NCI-H446 (cell line): ENCODE measurements around the gene NT5DC1.

Source experiments
- DNase-seq, 2 experiments: peaks; one replicate each; lab custom pipeline; 2025; lab: John Stamatoyannopoulos, UW

NT5DC1 gene

DNA sequence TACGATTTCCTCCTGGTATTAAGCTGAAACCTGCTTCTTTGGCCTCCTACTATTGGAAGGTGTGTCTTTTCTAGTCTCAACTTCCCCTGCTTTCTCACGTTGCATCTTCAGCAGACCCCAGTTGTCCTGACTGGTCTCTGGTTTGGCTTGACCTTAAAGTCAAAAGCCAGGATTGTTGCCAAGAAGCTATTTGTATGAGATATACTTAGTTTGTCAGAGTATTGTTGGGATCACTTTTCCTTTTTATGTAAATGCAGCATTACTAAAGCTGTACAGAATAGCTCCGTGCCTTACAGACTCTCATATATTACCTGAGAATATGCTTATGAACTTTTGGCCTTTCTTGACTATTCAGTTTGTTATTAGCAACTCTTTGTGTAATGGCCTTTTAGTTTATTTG, 92.1 kb downstream of the NT5DC1 start:
- no peak for DNase-seq

DNA sequence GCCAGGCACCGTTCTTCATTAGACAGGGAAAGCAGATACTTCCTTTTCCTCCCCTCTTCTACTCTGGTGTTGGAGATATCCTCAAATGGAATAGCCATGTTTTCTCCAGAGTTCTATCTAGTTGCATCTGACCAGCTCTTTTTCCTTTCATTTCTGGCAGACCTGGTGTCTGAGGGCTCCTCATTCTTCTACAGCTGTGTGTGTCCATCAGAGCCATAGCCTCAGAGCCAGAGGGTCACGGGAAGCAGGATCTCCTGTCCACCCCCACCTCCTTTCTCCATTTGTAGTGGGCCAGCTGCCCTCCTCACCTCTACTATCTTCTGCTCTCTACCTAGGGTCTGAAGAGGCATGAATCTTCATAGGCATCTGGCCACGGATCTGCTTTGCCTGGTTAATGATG, 96.2 kb downstream of the NT5DC1 start:
- no peak for DNase-seq

DNA sequence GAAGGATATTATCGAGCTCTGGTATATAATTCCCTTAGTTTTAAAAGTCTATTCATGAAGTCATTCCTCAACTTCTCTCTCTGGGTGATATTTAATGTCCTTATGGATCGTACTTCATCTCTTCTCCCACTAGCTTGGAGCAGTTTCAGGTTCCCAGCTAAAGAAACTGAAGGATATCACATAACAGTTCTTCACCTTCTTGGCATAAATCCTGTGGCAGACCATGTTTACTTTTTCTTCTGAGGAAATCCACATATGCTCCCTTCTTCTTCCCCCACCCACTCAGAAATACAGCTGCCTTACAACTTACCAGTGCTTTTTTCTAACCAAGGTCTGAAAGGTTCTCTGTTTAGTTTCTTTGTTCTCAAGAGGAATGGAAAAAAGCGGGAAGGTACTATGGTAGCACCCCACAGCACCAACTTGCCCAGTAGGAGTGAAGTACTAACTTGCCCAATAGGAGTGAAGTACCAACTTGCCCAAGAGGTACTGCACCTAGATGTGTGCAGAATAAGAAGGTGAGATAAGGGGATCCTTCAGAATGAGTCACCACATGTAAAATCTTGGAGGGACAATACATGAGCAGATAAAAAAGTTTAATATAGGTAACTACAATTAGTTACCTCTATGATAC, 100.1 kb downstream of the NT5DC1 start:
- peak in 1 of 2 experiments; percentile 3 for DNase-seq

DNA sequence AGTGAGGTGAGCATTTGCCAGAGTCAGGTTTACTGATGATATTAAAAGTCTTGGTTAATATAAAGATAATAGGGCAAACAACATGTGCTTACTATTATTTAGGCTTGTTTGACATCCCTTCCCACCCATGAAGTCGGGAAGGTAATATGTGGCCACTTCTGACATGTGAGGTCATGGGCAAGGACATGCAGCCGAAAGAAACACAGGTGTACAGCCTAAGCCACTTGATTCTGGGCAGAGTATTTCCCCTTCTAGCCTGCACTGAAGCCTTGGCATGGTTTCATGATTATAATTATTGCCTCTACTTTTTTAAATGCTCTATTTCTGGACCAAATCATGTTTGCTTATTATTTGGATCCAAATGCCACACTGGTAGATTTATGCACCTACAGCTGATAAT, 100.9 kb downstream of the NT5DC1 start:
- no peak for DNase-seq

DNA sequence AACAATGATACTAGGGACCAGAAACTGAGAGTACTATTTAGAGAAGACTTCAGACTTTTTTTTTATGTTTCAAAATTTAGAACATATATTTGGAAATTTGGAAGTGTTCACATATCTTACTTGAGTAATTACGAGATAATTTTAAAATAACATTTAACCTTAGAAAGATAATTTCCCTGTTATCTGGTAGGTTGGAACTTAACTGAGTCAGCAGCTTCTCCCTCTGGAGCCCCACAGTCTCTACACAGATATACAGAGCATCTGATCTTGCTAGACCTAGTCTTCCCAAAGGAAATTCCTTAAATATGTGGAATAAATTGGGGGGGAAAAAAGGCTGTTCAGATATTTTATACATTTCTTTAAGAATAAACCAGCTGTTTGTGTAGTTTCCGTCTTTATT, 104.6 kb downstream of the NT5DC1 start:
- DNase-seq = no peak

DNA sequence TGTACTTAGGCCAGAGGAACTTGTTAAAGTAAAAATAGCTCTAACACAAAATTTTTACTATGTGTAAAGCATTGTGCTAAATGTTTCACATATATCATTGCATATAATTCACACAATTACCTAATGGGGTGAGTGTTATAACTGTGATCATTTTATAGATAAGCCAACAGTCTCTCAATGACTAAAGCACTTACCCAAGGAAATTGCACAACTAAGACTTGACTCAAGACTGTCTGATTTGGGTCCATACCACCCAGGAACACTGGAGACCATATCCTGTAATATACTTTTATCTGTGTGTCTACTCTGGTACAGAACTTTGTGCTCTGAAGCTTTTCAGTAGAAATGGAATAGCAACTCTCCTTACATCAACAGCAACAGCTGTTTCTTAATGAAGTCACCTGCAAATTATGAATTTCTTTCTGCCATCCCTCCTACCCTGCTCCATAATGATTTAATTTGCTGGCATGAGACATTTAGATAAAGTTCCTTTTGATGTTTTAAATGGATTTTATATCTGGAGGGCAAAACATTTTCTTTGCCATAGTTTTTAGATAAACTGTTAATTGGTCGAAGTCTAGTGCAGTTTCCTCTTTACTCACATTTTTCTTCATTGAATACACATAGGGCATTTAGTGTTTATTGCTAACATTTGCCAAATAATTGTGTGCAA, 105.7 kb downstream of the NT5DC1 start:
- no peak for DNase-seq

DNA sequence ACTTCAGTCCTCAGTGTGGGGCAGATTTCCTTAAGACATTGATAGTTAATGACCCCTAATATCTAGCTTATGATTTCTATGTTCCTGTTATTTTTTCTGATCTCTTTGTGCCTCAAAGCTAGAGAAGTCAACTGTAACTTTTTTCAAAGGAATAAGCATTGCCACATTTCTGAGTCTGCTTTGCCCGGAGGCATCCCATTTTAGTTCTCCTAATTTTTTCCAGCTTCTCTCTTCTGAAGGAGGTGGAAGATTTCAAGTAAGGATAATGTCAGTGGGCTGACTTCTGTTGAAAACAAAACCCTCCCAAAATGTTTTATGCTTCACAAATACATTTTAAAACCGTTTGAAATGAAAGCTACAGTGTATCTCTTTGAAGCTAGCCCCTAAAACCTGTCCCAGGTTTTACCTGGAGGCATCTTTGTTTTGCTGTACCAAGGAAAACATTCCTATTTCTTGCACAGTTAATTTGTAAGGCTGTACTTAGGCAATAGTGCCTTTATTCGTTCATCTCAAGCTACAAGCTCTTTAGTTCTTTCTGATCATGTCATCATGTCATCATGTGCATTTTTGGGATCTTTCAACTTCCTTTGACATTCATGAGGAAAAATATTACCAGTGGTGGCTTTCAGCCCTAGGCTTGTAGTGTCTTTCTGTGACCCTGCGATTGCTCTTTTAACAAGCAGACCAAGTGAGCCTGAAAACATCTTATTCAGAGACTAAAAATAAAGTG, 107.6 kb downstream of the NT5DC1 start:
- no peak for DNase-seq

DNA sequence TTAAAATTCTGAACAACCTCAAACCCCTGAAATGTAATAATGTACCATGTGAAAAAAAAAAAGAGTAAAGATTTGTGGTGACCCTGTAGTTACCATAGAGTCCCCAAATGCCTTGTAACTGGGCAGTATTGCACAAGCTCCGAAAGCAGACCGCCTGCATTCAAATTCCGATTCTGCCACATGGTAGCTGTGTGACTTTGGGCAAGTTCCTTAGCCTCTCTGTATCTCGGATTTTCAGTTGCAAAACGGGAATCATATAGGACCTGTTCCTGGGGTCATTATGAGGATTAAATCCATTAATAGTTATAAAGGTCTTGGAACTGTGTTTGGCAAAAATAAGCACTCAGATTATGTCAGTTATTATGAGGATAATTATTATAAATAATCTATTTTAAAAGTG, 109.7 kb downstream of the NT5DC1 start:
- DNase-seq = no peak

DNA sequence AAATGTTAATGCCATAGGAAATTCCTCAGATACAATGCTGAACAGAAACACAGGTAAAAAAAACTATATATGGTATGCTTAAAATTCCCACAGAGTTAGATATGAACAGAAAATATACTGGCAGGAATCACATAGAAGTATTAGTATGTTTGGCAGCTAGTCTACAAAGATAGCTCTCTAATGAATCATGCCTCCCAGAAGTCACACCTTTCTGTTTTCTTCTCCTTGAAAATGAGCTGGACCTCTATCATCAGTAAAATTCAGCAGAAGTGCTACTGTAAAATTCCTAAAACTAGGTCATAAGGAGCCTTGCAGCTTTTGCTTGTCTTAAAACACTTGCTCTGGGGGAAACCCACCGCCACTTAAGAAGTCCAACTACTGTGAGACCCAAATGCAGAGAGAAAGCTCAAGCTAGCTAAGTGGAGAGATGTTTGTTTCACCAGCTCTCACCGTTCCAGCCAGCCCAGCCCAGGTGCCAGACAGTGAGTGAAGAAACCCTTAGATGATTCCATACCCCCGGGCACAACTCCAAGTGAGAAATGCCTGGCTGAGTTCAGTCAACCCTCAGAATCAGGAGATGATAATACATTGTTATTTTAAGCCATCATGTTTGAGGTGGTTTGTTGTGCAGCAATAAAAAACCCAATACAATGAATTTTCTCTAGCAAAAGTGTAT, 110.2 kb downstream of the NT5DC1 start:
- peak in 1 of 2 experiments; percentile 28 for DNase-seq

DNA sequence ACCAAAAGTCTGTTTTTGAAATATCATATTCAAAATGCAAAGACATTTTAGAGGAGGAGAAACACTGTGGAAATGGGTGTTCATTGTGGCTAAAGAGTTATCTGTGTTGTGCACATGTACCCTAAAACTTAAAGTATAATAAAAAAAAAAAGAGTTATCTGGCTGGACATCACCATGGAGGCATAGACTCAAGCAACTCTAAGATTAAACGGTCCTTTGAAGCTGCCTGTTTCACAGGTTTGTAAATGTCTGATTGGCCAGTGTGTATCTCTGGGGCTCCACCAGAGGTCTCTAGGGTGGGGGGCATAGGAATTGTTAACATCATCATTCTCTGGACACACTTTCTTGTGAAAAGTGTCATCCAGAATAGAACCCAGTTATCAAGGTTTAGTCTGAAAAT, 114.0 kb downstream of the NT5DC1 start:
- no peak for DNase-seq

DNA sequence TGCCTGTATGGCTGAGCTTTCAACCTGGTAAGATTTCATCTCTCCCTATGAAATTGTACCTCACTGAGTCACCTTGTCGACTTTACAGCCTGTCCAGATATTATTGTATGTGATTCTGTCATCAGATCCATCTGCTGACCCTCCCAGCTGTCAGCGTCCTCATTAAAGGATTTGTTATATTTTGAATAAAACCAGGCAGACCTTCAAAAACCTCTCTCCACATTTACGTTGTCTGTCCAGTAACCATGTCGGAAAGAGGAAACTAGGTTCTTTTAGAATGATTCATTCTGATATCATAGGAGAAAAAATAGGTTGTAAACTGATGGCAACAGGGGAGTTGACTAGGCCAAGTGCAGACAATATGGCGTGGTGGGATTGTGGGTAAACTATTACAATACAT, 114.8 kb downstream of the NT5DC1 start:
- DNase-seq = no peak

DNA sequence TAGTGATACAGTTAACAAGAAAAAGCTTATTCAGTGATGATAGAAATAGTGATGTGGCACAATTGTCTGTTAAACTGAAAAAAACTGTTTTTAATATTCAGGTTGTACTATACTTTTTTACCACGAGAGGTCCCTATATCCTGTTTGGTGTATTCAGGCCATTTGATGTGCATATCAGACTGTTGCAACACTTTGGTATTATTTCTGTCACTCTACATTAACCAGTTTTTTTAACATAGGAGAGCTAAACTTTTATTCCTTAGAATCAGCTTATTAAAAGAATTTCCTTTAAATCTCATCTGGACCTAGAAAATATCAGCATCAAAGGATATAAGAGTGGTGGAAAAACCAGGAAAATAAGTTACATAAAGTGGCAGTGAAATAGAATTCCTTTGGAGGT, 116.4 kb downstream of the NT5DC1 start:
- DNase-seq = peak in 1 of 2 experiments; percentile 6

DNA sequence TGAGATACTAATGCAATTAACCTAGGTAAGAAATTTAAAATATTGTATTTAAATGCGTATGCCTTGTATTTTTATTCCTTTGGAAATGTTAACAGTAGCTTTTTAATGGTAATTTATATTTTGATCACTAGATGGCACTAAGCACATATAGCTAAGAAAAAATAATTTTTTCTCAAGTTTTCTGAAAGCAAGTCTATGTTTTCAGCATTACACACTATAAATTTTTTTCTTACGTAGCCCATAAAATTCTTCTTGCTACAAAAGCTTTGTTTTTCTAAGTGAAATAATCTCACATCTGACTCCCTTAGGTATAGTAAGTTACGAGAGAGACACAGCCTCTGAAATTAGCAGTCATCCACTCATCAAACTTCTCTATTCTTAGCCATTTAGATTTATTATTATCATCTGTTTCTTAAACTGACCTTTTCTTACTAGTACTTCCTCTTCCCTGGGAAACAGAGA, 117.5 kb downstream of the NT5DC1 start:
- DNase-seq = peak in 1 of 2 experiments; percentile 6

DNA sequence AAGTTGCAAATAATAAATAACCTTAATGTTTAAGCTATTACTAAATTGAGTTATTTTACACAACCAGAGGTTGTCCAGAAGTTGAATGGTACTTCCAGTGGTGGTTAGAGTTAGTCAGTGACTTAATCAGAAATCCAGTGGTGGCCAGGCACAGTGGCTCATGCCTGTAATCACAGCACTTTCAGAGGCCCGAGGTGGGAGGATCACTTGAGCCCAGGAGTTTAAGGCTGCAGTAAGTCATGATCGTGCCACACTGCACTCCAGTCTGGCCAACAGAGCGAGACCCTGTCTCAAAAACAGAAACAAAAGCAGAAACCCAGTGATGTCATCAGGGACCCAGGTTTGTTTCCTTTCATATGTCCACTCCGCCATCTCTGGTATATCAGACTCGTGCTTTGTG, 118.2 kb downstream of the NT5DC1 start:
- DNase-seq = no peak

DNA sequence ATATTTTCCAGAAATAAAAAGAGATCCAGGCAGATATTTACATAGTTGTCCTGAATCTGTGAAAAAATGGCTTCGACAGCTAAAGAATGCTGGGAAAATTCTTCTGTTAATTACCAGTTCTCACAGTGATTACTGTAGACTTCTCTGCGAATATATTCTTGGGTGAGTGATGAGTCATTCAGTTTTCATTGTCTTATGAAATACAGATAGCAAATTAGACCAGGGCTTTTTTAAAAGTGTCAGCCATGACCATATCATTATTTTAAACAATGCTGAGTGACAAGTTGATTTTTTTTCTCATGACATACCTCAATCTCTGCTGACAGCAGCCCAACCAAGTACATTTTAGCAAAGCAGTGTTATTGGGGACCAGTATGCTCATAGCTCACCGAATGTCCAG, 120.4 kb downstream of the NT5DC1 start:
- DNase-seq = no peak

DNA sequence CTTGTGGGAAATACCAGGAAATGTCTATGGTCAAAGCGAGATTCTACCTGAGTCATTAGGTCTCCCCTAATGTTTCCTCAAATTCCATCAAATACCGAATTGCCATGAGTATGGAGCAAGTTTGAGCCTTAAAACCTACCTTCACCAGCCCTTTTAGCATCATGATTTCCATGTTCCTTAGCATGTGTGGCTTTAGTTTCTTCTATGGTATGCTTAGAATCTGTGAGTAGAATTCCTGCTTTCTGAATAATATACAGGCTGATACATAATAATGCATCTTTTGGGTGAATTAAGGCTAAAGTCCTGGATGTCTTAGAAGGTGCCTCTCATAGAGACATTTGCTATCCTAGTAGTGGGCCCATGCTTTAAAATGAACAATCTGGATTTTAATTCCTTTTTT, 121.3 kb downstream of the NT5DC1 start:
- DNase-seq = no peak

DNA sequence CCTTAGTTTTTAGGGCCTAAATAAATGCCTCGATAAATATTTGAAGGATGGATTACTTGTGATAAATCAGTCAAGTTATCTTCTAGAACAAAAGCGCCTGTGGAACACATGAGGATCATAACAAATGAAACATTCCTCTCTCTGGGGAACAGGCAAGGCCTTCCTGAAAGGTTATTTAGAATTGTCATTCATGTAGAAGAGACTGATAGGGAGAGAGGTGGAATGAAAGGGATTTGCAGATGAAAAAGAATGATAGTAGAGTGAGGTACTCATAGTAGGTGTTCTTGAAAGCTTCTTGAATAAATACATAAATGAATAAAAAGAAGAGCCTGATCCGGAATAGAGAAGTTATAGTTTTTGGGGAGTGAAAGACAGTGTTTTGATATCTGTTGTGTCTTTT, 122.7 kb downstream of the NT5DC1 start:
- no peak for DNase-seq

DNA sequence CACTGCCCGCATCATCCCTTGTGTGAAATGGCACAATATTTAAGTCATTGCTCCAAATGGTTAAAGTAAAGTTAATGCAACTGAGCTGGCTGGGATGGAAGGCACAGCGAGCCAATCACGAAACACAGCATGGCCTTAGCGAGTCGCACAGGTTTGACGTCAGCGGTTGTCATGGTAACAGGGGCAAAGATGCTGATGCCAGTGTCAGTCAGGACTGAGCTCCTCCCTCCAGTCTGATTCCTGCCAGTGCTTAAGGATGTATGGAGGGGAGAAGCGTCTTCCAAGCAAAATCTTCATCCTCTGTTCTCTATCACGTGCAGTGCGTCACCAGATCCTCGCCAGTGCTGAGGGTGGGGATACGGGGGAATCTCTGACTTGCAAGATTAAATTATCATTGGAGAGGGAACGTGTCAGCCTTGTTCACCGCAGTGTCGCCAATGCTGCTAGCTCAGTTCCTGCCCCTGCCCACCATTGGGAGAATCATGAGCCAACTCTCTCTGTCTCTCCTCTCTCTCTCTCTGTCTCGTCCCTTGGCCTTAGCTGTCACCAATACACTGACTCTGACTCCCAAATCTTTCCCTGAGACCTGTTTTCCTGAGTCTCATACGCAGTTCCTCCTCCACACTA, 128.7 kb downstream of the NT5DC1 start:
- peak in 1 of 2 experiments; percentile 8 for DNase-seq

DNA sequence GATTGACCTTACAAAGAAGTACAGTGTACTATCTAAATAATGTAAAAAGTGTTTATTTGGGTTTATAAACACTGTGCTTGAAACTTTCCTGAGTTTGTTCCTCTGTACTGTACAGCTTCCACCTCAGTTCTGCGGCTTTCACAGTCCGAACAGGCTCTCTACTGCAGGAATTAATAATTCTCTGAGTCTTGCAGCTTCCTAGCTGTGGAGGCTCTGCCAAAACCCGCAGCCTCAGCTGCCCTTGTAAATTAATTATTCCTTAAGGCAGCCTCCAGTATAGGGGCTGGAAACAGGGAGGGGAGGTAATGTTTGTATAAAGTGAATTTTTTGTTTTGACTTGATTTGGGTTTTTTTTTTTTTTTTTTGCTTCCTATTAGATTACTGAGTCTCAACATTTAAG, 134.0 kb downstream of the NT5DC1 start:
- DNase-seq = no peak

DNA sequence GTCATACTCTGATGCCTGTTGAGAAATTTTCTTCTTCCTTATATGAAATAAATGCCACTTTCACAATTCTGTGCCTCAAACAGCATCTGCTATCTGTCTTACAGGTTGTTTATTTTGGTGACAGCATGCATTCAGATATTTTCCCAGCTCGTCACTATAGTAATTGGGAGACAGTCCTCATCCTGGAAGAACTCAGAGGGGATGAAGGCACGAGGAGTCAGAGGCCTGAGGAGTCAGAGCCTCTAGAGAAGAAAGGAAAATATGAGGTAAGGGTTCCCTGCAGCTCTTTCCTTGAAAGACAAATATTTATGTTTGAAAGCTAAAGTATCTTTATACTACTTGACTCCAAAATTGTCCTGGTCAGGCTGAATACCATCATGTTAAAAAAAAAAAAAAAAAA, 137.4 kb downstream of the NT5DC1 start:
- DNase-seq = no peak

DNA sequence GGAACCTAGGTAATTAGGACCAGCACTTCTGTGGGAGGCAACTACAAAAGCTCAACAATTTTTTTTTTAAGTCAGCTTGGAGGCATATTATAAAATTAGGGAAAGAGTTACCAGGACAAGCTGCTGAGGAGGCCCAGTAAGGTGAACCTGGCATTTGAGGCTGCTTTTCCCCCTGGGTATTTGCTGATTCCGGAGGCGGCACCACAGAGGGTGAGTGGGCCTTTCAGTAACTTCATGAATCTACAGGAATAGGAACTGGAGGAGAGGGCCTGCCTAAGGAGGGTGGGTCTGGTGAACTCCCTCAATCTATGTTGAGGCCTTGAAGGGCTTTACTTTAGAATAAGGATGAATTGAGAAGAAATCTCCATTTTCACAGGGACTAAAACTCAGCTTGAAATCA, 138.6 kb downstream of the NT5DC1 start:
- DNase-seq = no peak

DNA sequence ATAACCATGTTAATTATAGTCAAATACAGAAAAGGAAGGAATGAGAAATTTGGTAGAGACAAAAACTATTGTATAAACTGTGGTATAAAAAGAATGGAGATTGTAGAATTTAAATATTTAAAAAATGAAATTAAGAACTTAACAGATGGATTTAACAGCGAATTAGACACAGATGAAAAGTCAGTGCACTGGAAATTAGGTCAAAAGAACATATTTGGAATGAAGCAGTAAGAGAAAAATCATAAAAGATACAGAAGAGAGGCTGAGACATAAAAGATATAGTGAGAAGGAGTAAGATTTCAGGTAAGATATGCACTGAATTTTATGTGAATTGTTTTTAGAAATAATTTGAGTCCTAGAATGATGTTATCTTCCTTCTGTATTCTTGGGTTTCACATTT, 139.2 kb downstream of the NT5DC1 start:
- DNase-seq = no peak
